Measurements from ENCODE around the gene TNC. TPM values are rescaled to one million over a fixed set of nuclear protein-coding genes. Genes with fewer than 3 reads are reported as not detected.

Gene TNC
- total RNA-seq, 1 donor from 2014 or later, result 18.7 TPM

- Histone ChIP-seq H3K27me3 (no peaks in the 10 kb centered on the region), H3K4me1 (peaks cover 7% of the 10 kb centered on the region), H3K9me3 (no peaks in the 10 kb centered on the region), H3K4me3 (no peak overlapping the region), H3K27ac (no peak overlapping the region), H3K36me3 (no peaks in the 10 kb centered on the region)
- intact Hi-C loops (cut with DNase I), result no loop called here
- no peak for DNase-seq (ENCODE audit: extremely low spot score in 2 of 2)
- TF ChIP-seq CTCF (IDR thresholded peaks at IDR 0.05) (no peak), POLR2AphosphoS5 (IDR thresholded peaks at IDR 0.05; ENCODE audit: insufficient read depth in 1 of 2, low read depth in 1 of 2) (no peak), POLR2A (IDR thresholded peaks at IDR 0.05) (no peak)
Observed at GRCh38 chr9:115033800-115034199, 84.2 kb downstream of the TNC start.

- no peak for DNase-seq (ENCODE audit: extremely low spot score in 2 of 2)
- Histone ChIP-seq H3K36me3 (no peaks in the 10 kb centered on the region), H3K9me3 (no peaks in the 10 kb centered on the region), H3K27me3 (no peaks in the 10 kb centered on the region), H3K4me1 (peaks cover 7% of the 10 kb centered on the region), H3K4me3 (no peak overlapping the region), H3K27ac (no peak overlapping the region)
- intact Hi-C loops (cut with DNase I), result no loop called here
- no peak for TF ChIP-seq CTCF (IDR thresholded peaks at IDR 0.05)
- TF ChIP-seq POLR2AphosphoS5 (IDR thresholded peaks at IDR 0.05; ENCODE audit: insufficient read depth in 1 of 2, low read depth in 1 of 2), result no peak
- no peak for TF ChIP-seq POLR2A (IDR thresholded peaks at IDR 0.05)
Observed at GRCh38 chr9:115032296-115032695, 85.7 kb downstream of the TNC start.

- H3K4me1 ChIP-seq, result peaks cover 5% of the 10 kb centered on the region
- TF ChIP-seq POLR2A (IDR thresholded peaks at IDR 0.05) (no peak), POLR2AphosphoS5 (IDR thresholded peaks at IDR 0.05; ENCODE audit: insufficient read depth in 1 of 2, low read depth in 1 of 2) (no peak), CTCF (IDR thresholded peaks at IDR 0.05) (no peak)
- H3K27ac ChIP-seq, result no peak overlapping the region
- no peaks in the 10 kb centered on the region for H3K36me3 ChIP-seq
- H3K27me3 ChIP-seq, result no peaks in the 10 kb centered on the region
- no peaks in the 10 kb centered on the region for H3K9me3 ChIP-seq
- no peak overlapping the region for H3K4me3 ChIP-seq
- DNase-seq (ENCODE audit: extremely low spot score in 2 of 2), result no peak
- intact Hi-C loops (cut with DNase I), result no loop called here
Observed at GRCh38 chr9:115030006-115030405, 88.0 kb downstream of the TNC start.

GRCh38 chr9:115025721-115026120, 92.2 kb downstream of the TNC start:
- no peaks in the 10 kb centered on the region for H3K4me1 ChIP-seq
- H3K27ac ChIP-seq, result no peak overlapping the region
- TF ChIP-seq POLR2A (IDR thresholded peaks at IDR 0.05) (no peak), CTCF (IDR thresholded peaks at IDR 0.05) (no peak), POLR2AphosphoS5 (IDR thresholded peaks at IDR 0.05; ENCODE audit: insufficient read depth in 1 of 2, low read depth in 1 of 2) (no peak)
- intact Hi-C loops (cut with DNase I), result no loop called here
- H3K9me3 ChIP-seq, result no peaks in the 10 kb centered on the region
- DNase-seq (ENCODE audit: extremely low spot score in 2 of 2), result no peak
- no peak overlapping the region for H3K4me3 ChIP-seq
- H3K27me3 ChIP-seq, result no peaks in the 10 kb centered on the region
- H3K36me3 ChIP-seq, result no peaks in the 10 kb centered on the region

GRCh38 chr9:115024925-115025535, 92.9 kb downstream of the TNC start:
- DNase-seq (ENCODE audit: extremely low spot score in 2 of 2), result no peak
- Histone ChIP-seq H3K4me3 (no peak overlapping the region), H3K9me3 (no peaks in the 10 kb centered on the region), H3K27me3 (no peaks in the 10 kb centered on the region), H3K36me3 (no peaks in the 10 kb centered on the region), H3K27ac (no peak overlapping the region), H3K4me1 (no peaks in the 10 kb centered on the region)
- intact Hi-C loops (cut with DNase I), result no loop called here
- TF ChIP-seq POLR2AphosphoS5 (IDR thresholded peaks at IDR 0.05; ENCODE audit: insufficient read depth in 1 of 2, low read depth in 1 of 2), result no peak
- no peak for TF ChIP-seq CTCF (IDR thresholded peaks at IDR 0.05)
- no peak for TF ChIP-seq POLR2A (IDR thresholded peaks at IDR 0.05)

Measured in vagina (tissue), 2 donors.